Left ventricle myocardium superior (tissue), 1 donor: ENCODE data around the gene APOL4. TPM values are rescaled to one million over a fixed set of nuclear protein-coding genes. Genes with fewer than 3 reads are reported as not detected.
"Not testable (repeated sequence)": the region's sequence is repeated elsewhere in the genome, so short reads cannot be mapped to it uniquely, and the experiment has no call there.

Source experiments
- ATAC-seq: fragments of 200-7000 bp; cut with Tn5 transposase; one replicate; pipeline ENCODE4 v1.9.1; 2020; ENCODE audit warnings: mild to moderate bottlenecking, moderate library complexity
- DNase-seq: peaks from one replicate; pipeline ENCODE4 v3.0.0-alpha.2; 2020
- intact Hi-C: fragments of 100-400 bp; cut with micrococcal nuclease; formaldehyde crosslinking; loops from one replicate; pipeline ENCODE4 v1.11.0; 2022
- total RNA-seq: library from RNA; stranded (reverse); fragmentation: NEBNext Ultra II Directional; extraction: Animal tissue kit (Norgen Biotek cat#: 25700); gene quantifications from one replicate; pipeline ENCODE4 v1.2.1, GENCODE V29; 2021
- donor health status: DM: no; HTN: yes; CAD: no; lungs with severe emphysema.

APOL4 gene
- total RNA-seq, 1 donor from 2014 or later = 3.8 TPM

GRCh38 chr22:36193577-36193976 lies 8.0 kb downstream of the APOL4 start:
- DNase-seq (no peak), ATAC-seq (no peak)
- intact Hi-C loops = no loop called here

- ATAC-seq = no peak
- intact Hi-C loops = no loop called here
- no peak for DNase-seq
Measured at GRCh38 chr22:36193171-36193570, 8.4 kb downstream of the APOL4 start.

- intact Hi-C loops = no loop called here
- ATAC-seq (no peak), DNase-seq (no peak)
Measured at GRCh38 chr22:36192542-36192941, 9.1 kb downstream of the APOL4 start.

GRCh38 chr22:36191106-36191836 lies 10.3 kb downstream of the APOL4 start:
- ATAC-seq = peak; percentile 95
- intact Hi-C loops = no loop called here
- DNase-seq = peak; percentile 90

GRCh38 chr22:36187862-36188261 lies 13.7 kb downstream of the APOL4 start:
- intact Hi-C loops, ATAC-seq, DNase-seq: not testable (repeated sequence)

GRCh38 chr22:36185828-36186624 lies 15.6 kb downstream of the APOL4 start:
- DNase-seq (no peak), ATAC-seq (no peak)
- intact Hi-C loops = no loop called here

GRCh38 chr22:36184433-36185025 lies 17.1 kb downstream of the APOL4 start:
- DNase-seq (no peak), ATAC-seq (no peak)
- intact Hi-C loops = no loop called here

GRCh38 chr22:36183446-36183845 lies 18.2 kb downstream of the APOL4 start:
- ATAC-seq = no peak
- intact Hi-C loops = no loop called here
- DNase-seq = no peak

GRCh38 chr22:36182857-36183256 lies 18.8 kb downstream of the APOL4 start:
- DNase-seq = no peak
- ATAC-seq = no peak
- intact Hi-C loops = no loop called here

- intact Hi-C loops = no loop called here
- no peak for ATAC-seq
- no peak for DNase-seq
Measured at GRCh38 chr22:36182056-36182455, 19.6 kb downstream of the APOL4 start.

- DNase-seq (no peak), ATAC-seq (no peak)
- intact Hi-C loops = no loop called here
Measured at GRCh38 chr22:36180928-36181327, 20.7 kb downstream of the APOL4 start.

GRCh38 chr22:36180038-36180880 lies 21.4 kb downstream of the APOL4 start:
- intact Hi-C loops = no loop called here
- peak; percentile 94 for DNase-seq
- peak; percentile 96 for ATAC-seq

GRCh38 chr22:36177160-36177559 lies 24.4 kb downstream of the APOL4 start:
- intact Hi-C loops = no loop called here
- no peak for ATAC-seq
- DNase-seq = no peak

GRCh38 chr22:36175892-36176291 lies 25.7 kb downstream of the APOL4 start:
- intact Hi-C loops = no loop called here
- no peak for DNase-seq
- ATAC-seq = no peak

GRCh38 chr22:36171941-36172340 lies 29.7 kb downstream of the APOL4 start:
- intact Hi-C loops = no loop called here
- DNase-seq = no peak
- no peak for ATAC-seq

GRCh38 chr22:36166518-36167220 lies 34.9 kb downstream of the APOL4 start:
- intact Hi-C loops = no loop called here
- no peak for DNase-seq
- ATAC-seq = no peak

- ATAC-seq (no peak), DNase-seq (no peak)
- intact Hi-C loops = no loop called here
Measured at GRCh38 chr22:36166086-36166485, 35.5 kb downstream of the APOL4 start.

GRCh38 chr22:36165141-36165540 lies 36.5 kb downstream of the APOL4 start:
- no peak for DNase-seq
- intact Hi-C loops = no loop called here
- ATAC-seq = no peak

GRCh38 chr22:36164621-36165020 lies 37.0 kb downstream of the APOL4 start:
- DNase-seq (no peak), ATAC-seq (no peak)
- intact Hi-C loops = no loop called here
